Esophagus squamous epithelium (tissue), 5 donors: ENCODE results near the gene WSB1. TPM values are rescaled to one million over a fixed set of nuclear protein-coding genes. Genes with fewer than 3 reads are reported as not detected.

Source experiments
- DNase-seq: peaks from one replicate; lab custom pipeline; 2025; lab: John Stamatoyannopoulos, UW
- H3K27ac ChIP-seq, 4 donors: fragments of 200-600 bp; sonication (generic); one replicate each; pipeline ENCODE4 v1.5.1; 2016 to 2019; ENCODE audit warnings: mild to moderate bottlenecking in 1 of 4
- H3K27me3 ChIP-seq, 4 donors: fragments of 200-600 bp; sonication (generic); 1 replicate in 3 of 4; 2 replicates in 1 of 4; pipeline versions ENCODE4 v1.5.1 to v1.6.0; 2017 to 2021; ENCODE audit warnings: antibody characterized with exemption in 1 of 4
- H3K36me3 ChIP-seq, 3 donors: fragments of 200-600 bp; sonication (generic); one replicate each; pipeline ENCODE4 v1.5.1; 2016 to 2019
- H3K4me1 ChIP-seq, 3 donors: fragments of 200-600 bp; sonication (generic); one replicate each; pipeline ENCODE4 v1.5.1; 2017 to 2019
- H3K4me3 ChIP-seq, 4 donors: fragments of 200-600 bp; sonication (generic); 1 replicate in 3 of 4; 2 replicates in 1 of 4; pipeline ENCODE4 v1.5.1; 2016 to 2019; ENCODE audit warnings: mild to moderate bottlenecking in 2 of 4, moderate library complexity in 1 of 4
- H3K9me3 ChIP-seq, 3 donors: fragments of 200-600 bp; sonication (generic); one replicate each; pipeline ENCODE4 v1.5.1; 2016 to 2019
- POLR2A ChIP-seq, 4 donors: fragments of 450-650 bp; IDR thresholded peaks; one replicate each; pipeline ENCODE4 v1.6.1; 2017; ENCODE audit warnings: antibody characterized with exemption in 4 of 4, mild to moderate bottlenecking in 4 of 4, moderate library complexity in 3 of 4
- WGBS, 2 donors: methylation state at CpG; one replicate each; pipeline ENCODE4 v1.1.5; 2018; 5-methylcytosine and 5-hydroxymethylcytosine counted together
- intact Hi-C: fragments of 100-400 bp; cut with DNase I; formaldehyde crosslinking; loops from one replicate; pipeline ENCODE4 v1.15.0; 2022
- total RNA-seq, 4 donors: library from RNA; depleted of rRNA; stranded (reverse); fragments of >200 nt; gene quantifications; one replicate each; pipeline ENCODE4 v1.1.0, GENCODE V29; 2016
- TF ChIP-seq, protein P1 (sequence below), 6 experiments: fragments of 450-650 bp in 4 of 6; fragments of 200-600 bp in 2 of 6; sonication (generic) in 2 of 6; IDR thresholded peaks; one replicate each; pipeline ENCODE4 v1.5.1; 2016 to 2019; ENCODE audit warnings: antibody characterized with exemption in 6 of 6, mild to moderate bottlenecking in 4 of 6, moderate library complexity in 4 of 6
- donor health status: DM: yes; HTN: yes; CAD: no.

The WSB1 gene
- total RNA-seq, 4 donors from 2014 or later, result 27.9 to 112 (median 62.8) TPM

DNA sequence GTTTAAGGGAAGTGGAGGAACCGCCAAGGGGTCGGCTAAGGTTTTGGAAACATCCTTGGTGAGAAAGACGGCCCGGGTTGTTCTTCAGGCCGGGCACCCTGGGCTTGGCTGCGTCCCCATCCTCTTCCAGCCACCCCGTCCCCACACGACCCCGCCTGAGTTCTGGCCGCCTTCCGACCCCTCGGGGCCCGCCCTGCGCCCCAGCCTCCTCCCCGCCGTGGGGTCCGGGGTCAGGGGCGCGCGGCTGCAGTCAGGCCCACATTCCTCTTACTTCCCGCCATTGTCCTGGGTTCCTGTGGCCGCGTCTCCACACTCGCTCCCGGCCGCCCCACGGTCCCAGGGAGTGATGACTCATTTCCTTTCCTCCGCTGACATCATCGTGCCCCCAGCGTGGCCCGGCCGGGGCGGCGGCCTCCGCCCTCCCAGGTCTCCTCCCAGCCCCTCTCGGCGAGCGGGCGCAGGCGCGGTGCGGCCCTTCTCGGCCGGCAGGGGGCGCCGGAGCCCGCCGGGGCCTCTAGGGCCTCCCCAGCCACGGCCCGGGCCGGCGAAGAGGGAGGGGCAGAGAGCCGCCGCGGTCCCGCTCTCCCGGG lies 59.6 kb downstream of the WSB1 start:
- Histone ChIP-seq H3K36me3 (no peaks in the 10 kb centered on the region), H3K27ac (peak overlapping the region; percentile 86 to 97 (median 92)), H3K9me3 (no peaks in the 10 kb centered on the region), H3K4me1 (peaks cover 14 to 48% (median 26%) of the 10 kb centered on the region in 3 donors), H3K27me3 (no peaks in the 10 kb centered on the region), H3K4me3 (peak overlapping the region; percentile 41 to 72 (median 63))
- TF ChIP-seq, protein P1, sequence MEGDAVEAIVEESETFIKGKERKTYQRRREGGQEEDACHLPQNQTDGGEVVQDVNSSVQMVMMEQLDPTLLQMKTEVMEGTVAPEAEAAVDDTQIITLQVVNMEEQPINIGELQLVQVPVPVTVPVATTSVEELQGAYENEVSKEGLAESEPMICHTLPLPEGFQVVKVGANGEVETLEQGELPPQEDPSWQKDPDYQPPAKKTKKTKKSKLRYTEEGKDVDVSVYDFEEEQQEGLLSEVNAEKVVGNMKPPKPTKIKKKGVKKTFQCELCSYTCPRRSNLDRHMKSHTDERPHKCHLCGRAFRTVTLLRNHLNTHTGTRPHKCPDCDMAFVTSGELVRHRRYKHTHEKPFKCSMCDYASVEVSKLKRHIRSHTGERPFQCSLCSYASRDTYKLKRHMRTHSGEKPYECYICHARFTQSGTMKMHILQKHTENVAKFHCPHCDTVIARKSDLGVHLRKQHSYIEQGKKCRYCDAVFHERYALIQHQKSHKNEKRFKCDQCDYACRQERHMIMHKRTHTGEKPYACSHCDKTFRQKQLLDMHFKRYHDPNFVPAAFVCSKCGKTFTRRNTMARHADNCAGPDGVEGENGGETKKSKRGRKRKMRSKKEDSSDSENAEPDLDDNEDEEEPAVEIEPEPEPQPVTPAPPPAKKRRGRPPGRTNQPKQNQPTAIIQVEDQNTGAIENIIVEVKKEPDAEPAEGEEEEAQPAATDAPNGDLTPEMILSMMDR (IDR thresholded peaks at IDR 0.05), result peak; percentile 78 to 100 (median 100)
- TF ChIP-seq POLR2A (IDR thresholded peaks at IDR 0.05), result peak in 3 of 4 donors; percentile 88 to 93 (median 93)
- intact Hi-C loops, result loop anchor here (10.0 kb wide), 2 partner anchors 101 to 301 kb away; partner anchors contain the start of gene KSR1
- 0% methylated on average over 2 to 10 of the region's 57 CpGs for WGBS, 2 donors
- peak; percentile 50 for DNase-seq

DNA sequence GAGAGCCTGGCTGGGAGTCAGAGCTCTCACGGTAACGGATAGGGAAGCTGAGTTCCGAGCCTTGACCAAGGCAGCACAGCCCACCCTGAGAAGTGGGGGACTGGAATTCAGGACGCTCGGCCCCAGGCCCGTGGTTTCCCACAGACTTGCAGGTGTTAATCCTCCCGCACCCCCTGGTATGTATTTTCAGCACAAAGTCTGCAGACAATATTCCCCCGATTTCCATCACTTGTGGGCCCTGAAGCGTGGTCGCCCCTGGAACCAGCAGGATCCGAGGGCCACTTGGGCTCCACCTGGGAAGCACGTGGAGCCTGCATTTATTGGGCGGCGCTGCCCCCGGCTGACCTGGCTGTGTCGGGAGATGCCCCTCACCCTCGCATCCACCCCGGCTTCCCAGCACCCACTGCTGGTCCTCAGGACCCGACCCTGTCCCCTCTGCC lies 60.2 kb downstream of the WSB1 start:
- H3K27ac ChIP-seq, result peak overlapping the region; percentile 86 to 97 (median 92)
- no peaks in the 10 kb centered on the region for H3K9me3 ChIP-seq
- H3K4me1 ChIP-seq, result peaks cover 12 to 43% (median 24%) of the 10 kb centered on the region in 3 donors
- no peaks in the 10 kb centered on the region for H3K36me3 ChIP-seq
- TF ChIP-seq, protein P1 (IDR thresholded peaks at IDR 0.05), result peak in 1 of 6 experiments; percentile 18
- no peak for TF ChIP-seq POLR2A (IDR thresholded peaks at IDR 0.05)
- H3K4me3 ChIP-seq, result peak overlapping the region; percentile 41 to 72 (median 63)
- no peak for DNase-seq
- 3% methylated on average over 6 of the region's 19 CpGs; no CpG with 5 or more reads in 1 of the 2 donors for WGBS, 2 donors
- intact Hi-C loops, result loop anchor here (10.0 kb wide), 2 partner anchors 101 to 301 kb away; partner anchors contain the start of gene KSR1
- H3K27me3 ChIP-seq, result no peaks in the 10 kb centered on the region

DNA sequence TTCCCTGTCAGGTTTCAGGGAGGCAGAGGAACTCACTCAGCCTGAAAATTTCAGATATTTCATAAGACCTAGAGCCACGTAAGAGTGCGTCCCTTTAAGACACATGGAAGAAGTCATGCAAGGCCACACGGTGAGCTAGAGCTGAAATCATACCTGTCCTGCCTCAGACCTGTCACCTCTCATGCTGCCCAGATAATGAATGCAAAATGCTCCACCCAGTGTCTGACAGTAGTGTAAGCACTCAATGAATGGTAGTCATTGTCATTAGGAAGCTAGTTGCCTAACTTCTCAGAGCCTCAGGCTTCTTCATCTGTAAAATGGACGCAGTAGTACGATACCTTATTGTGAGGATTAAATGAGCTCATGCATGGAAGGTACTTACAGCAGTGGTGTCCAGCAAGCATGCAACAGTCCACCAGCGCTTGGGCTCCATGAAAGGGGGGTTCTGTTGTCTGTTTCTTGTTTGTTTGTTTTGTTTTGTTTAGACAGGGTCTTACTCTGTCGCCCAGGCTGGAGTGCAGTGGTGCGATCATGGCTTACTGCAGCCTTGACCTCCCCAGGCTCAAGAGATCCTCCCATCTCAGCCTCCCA lies 60.7 kb downstream of the WSB1 start:
- intact Hi-C loops, result loop anchor here (5.0 to 10.0 kb wide), 3 partner anchors 100 to 300 kb away; partner anchors contain the start of gene KSR1
- Histone ChIP-seq H3K4me3 (peak overlapping the region in 3 of 4 donors; percentile 62 to 72 (median 64)), H3K27ac (peak overlapping the region; percentile 86 to 97 (median 92)), H3K9me3 (no peaks in the 10 kb centered on the region), H3K27me3 (no peaks in the 10 kb centered on the region), H3K36me3 (no peaks in the 10 kb centered on the region), H3K4me1 (peaks cover 12 to 38% (median 21%) of the 10 kb centered on the region in 3 donors)
- no peak for DNase-seq
- WGBS, 2 donors, result 63 to 76% methylated on average over 6 to 8 of the region's 8 CpGs
- TF ChIP-seq POLR2A (IDR thresholded peaks at IDR 0.05), result no peak
- TF ChIP-seq, protein P1 (IDR thresholded peaks at IDR 0.05), result peak in 1 of 6 experiments; percentile 39

DNA sequence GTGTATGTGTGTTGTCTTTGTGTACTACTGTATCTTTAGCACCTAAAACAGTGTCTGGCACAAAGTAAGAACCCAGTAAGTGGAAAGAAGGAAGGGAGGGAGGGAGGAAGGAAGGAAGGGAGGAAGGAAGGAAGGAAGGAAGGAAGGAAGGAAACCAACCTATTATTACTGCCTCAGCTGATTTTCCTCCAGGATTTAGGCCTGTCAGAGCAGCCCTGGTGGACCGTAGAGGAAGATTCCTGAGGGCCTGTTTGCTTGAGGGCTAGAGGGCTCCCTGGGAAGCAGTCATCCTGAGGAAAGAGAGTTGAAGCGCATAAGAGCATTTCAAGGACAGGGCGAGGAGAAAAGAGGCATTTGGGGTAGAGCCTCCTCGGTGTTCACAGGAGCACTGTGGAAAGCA lies 61.5 kb downstream of the WSB1 start:
- intact Hi-C loops, result loop anchor here (5.0 to 10.0 kb wide), 3 partner anchors 99 to 299 kb away; partner anchors contain the start of gene KSR1
- no peaks in the 10 kb centered on the region for H3K9me3 ChIP-seq
- DNase-seq, result no peak
- no peak overlapping the region for H3K4me3 ChIP-seq
- no peaks in the 10 kb centered on the region for H3K36me3 ChIP-seq
- peaks cover 12 to 32% (median 19%) of the 10 kb centered on the region in 3 donors for H3K4me1 ChIP-seq
- no peak overlapping the region for H3K27ac ChIP-seq
- WGBS, 2 donors, result 78 to 88% methylated on average over 4 of the region's 4 CpGs
- TF ChIP-seq, protein P1 (IDR thresholded peaks at IDR 0.05), result no peak
- TF ChIP-seq POLR2A (IDR thresholded peaks at IDR 0.05), result no peak
- H3K27me3 ChIP-seq, result no peaks in the 10 kb centered on the region
